Tibial nerve (tissue), 4 donors: ENCODE results near the gene RASSF7. TPM values are rescaled to one million over a fixed set of nuclear protein-coding genes. Genes with fewer than 3 reads are reported as not detected.

Experiments used
- DNase-seq, 2 donors: peaks; one replicate each; pipeline ENCODE4 v3.0.0-alpha.2; 2019; ENCODE audit warnings: low spot score in 2 of 2
- H3K27ac ChIP-seq, 4 donors: fragments of 200-600 bp; sonication (generic) in 3 of 4; one replicate each; pipeline ENCODE4 v1.5.1; 2017 to 2019; ENCODE audit warnings: mild to moderate bottlenecking in 1 of 4
- H3K27me3 ChIP-seq, 2 donors: fragments of 200-600 bp; sonication (generic) in 1 of 2; one replicate each; pipeline versions ENCODE4 v1.5.1 to v1.6.0; 2017 to 2019
- H3K36me3 ChIP-seq, 3 donors: fragments of 200-600 bp; sonication (generic); one replicate each; pipeline ENCODE4 v1.5.1; 2018 to 2019
- H3K4me1 ChIP-seq, 4 donors: fragments of 200-600 bp; sonication (generic) in 3 of 4; one replicate each; pipeline ENCODE4 v1.5.1; 2017 to 2019
- H3K4me3 ChIP-seq, 4 donors: fragments of 200-600 bp; sonication (generic) in 3 of 4; one replicate each; pipeline ENCODE4 v1.5.1; 2017 to 2019; ENCODE audit warnings: mild to moderate bottlenecking in 1 of 4, moderate library complexity in 1 of 4
- H3K9me3 ChIP-seq, 4 donors: fragments of 200-600 bp; sonication (generic) in 3 of 4; one replicate each; pipeline ENCODE4 v1.5.1; 2017 to 2019
- CTCF ChIP-seq, 5 experiments: fragments of 200-600 bp in 3 of 5; fragments of 450-650 bp in 2 of 5; sonication (generic) in 3 of 5; IDR thresholded peaks; one replicate each; pipeline ENCODE4 v1.5.1; 2016 to 2019; ENCODE audit warnings: antibody characterized with exemption in 5 of 5, mild to moderate bottlenecking in 3 of 5, moderate library complexity in 2 of 5
- EP300 ChIP-seq, 2 donors: sonication (generic); formaldehyde crosslinking; IDR thresholded peaks; one replicate each; pipeline ENCODE4 v1.6.1; 2017; ENCODE audit warnings: antibody characterized with exemption in 2 of 2, mild to moderate bottlenecking in 1 of 2
- POLR2A ChIP-seq, 2 donors: fragments of 450-650 bp; IDR thresholded peaks; one replicate each; pipeline ENCODE4 v1.6.1; 2017; ENCODE audit warnings: antibody characterized with exemption in 2 of 2, mild to moderate bottlenecking in 2 of 2, moderate library complexity in 2 of 2
- WGBS, 2 donors: methylation state at CpG; one replicate each; pipeline ENCODE4 v1.1.5; 2018; 5-methylcytosine and 5-hydroxymethylcytosine counted together
- small RNA-seq: library from RNA; depleted of rRNA; stranded (forward); fragments of <200 nt; gene quantifications from one replicate; pipeline ENCODE3, GENCODE V24; 2016
- total RNA-seq, 4 donors: library from RNA; depleted of rRNA; stranded (reverse); fragments of >200 nt; gene quantifications; one replicate each; pipeline ENCODE4 v1.1.0, GENCODE V29; 2016

Gene RASSF7
- total RNA-seq, 4 donors from 2014 or later: 21.0 to 25.6 (median 23.1) TPM

- TF ChIP-seq CTCF (IDR thresholded peaks at IDR 0.05): no peak
- TF ChIP-seq EP300 (IDR thresholded peaks at IDR 0.05): no peak
- TF ChIP-seq POLR2A (IDR thresholded peaks at IDR 0.05): no peak
- H3K4me3 ChIP-seq: no peak overlapping the region
- no peak for DNase-seq
- H3K36me3 ChIP-seq: peaks cover 0 to 74% (median 18%) of the 10 kb centered on the region in 3 donors
- no peaks in the 10 kb centered on the region for H3K27me3 ChIP-seq
- H3K9me3 ChIP-seq: no peaks in the 10 kb centered on the region
- H3K27ac ChIP-seq: peak overlapping the region in 2 of 4 donors; percentile 46 to 96
- H3K4me1 ChIP-seq: peaks cover 0 to 38% (median 17%) of the 10 kb centered on the region in 4 donors
- 94 to 96% methylated on average over 9 to 10 of the region's 10 CpGs for WGBS, 2 donors
Observed at GRCh38 chr11:612961-613300, 52.2 kb downstream of the RASSF7 start.

DNA sequence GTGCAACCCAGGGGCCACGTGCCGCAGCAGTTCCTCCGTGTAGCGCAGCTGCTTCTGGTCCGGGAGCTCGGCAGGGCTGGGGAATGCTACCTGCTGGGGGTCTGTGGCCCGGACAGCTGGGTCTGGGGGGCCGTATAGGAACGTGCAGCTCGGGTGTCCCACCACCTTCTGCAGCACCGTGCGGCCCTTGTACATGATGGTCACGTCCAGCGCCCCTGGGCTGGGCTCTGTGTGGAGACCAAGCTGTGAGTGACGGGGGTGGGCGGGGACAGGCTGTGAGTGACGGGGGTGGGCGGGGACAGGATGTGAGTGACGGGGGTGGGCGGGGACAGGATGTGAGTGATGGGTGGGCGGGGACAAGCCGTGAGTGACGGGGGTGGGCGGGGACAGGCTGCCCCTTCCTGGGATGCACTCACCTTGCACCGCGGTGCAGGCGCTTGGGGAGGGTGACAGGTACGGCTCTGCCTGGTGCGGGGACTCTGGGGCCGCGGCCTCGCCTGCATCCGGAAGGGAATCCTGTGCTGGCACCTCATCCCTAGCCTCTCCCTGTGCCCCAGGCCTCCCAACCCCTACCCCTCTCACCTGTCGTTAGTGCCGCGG, 52.7 kb downstream of the RASSF7 start:
- peaks cover 0 to 73% (median 13%) of the 10 kb centered on the region in 3 donors for H3K36me3 ChIP-seq
- WGBS, 2 donors: 58 to 64% methylated on average over 25 to 32 of the region's 36 CpGs
- H3K4me1 ChIP-seq: peaks cover 0 to 38% (median 17%) of the 10 kb centered on the region in 4 donors
- H3K9me3 ChIP-seq: no peaks in the 10 kb centered on the region
- DNase-seq: peak; percentile 68 to 73
- no peaks in the 10 kb centered on the region for H3K27me3 ChIP-seq
- no peak for TF ChIP-seq CTCF (IDR thresholded peaks at IDR 0.05)
- TF ChIP-seq POLR2A (IDR thresholded peaks at IDR 0.05): no peak
- no peak for TF ChIP-seq EP300 (IDR thresholded peaks at IDR 0.05)
- peak overlapping the region; percentile 34 to 96 (median 92) for H3K27ac ChIP-seq
- no peak overlapping the region for H3K4me3 ChIP-seq

Small RNA genes within 50 kb of the gene (small RNA-seq; reads per million reads assigned to genes)
- gene MIR210: 8.2 reads per million, percentile 88 among the genes with 10 or more reads in this experiment

Other genes with a start within 250 kb of the RASSF7 start
- 100 to 1,000 TPM; 216 to 431 (median 256) TPM for gene IFITM1, start 246.9 kb upstream of the RASSF7 start, total RNA-seq
- gene IFITM3, start 240.1 kb upstream of the RASSF7 start, total RNA-seq: 100 to 1,000 TPM; 258 to 816 (median 325) TPM
- gene B4GALNT4, start 191.5 kb upstream of the RASSF7 start, total RNA-seq: 10 to 100 TPM in 2 of 4 donors, 1 to 10 TPM in 2; 7.1 to 22.2 (median 14.1) TPM
- 10 to 100 TPM in 3 of 4 donors, 1 to 10 TPM in 1; 4.6 to 16.2 (median 13.5) TPM for gene PKP3, start 166.8 kb upstream of the RASSF7 start, total RNA-seq
- gene SIGIRR, start 146.0 kb upstream of the RASSF7 start, total RNA-seq: 10 to 100 TPM; 29.1 to 81.1 (median 69.3) TPM
- under 1 TPM in 3 of 4 donors, not detected in 1; 0.78 to 0.90 (median 0.87) TPM for gene ANO9, start 119.0 kb upstream of the RASSF7 start, total RNA-seq
- 100 to 1,000 TPM in 1 of 4 donors, 10 to 100 TPM in 3; 54.2 to 100 (median 63.9) TPM for gene PTDSS2, start 110.7 kb upstream of the RASSF7 start, total RNA-seq
- gene RNH1, start 53.7 kb upstream of the RASSF7 start, total RNA-seq: 100 to 1,000 TPM; 220 to 303 (median 281) TPM
- 10 to 100 TPM; 64.3 to 71.1 (median 68.1) TPM for gene HRAS, start 25.4 kb upstream of the RASSF7 start, total RNA-seq
- gene LRRC56, start 23.4 kb upstream of the RASSF7 start, total RNA-seq: 1 to 10 TPM in 1 of 4 donors, under 1 TPM in 2, not detected in 1; 0.22 to 1.4 (median 0.60) TPM
- 1 to 10 TPM; 1.3 to 5.9 (median 3.2) TPM for gene LMNTD2, start 232 bp upstream of the RASSF7 start, total RNA-seq
- 10 to 100 TPM; 27.1 to 49.2 (median 34.9) TPM for gene PHRF1, start 15.5 kb downstream of the RASSF7 start, total RNA-seq
- gene IRF7, start 55.0 kb downstream of the RASSF7 start, total RNA-seq: 10 to 100 TPM in 3 of 4 donors, 1 to 10 TPM in 1; 9.0 to 37.7 (median 27.5) TPM
- not detected for gene CDHR5, start 64.0 kb downstream of the RASSF7 start, total RNA-seq
- gene SCT, start 66.2 kb downstream of the RASSF7 start, total RNA-seq: not detected
- 1 to 10 TPM in 1 of 4 donors, under 1 TPM in 2, not detected in 1; 0.84 to 2.5 (median 0.90) TPM for gene DRD4, start 76.3 kb downstream of the RASSF7 start, total RNA-seq
- gene DEAF1, start 134.3 kb downstream of the RASSF7 start, total RNA-seq: 10 to 100 TPM; 31.6 to 54.3 (median 41.2) TPM
- 10 to 100 TPM; 15.3 to 43.9 (median 38.1) TPM for gene TMEM80, start 134.8 kb downstream of the RASSF7 start, total RNA-seq
- gene EPS8L2, start 145.3 kb downstream of the RASSF7 start, total RNA-seq: 10 to 100 TPM; 29.1 to 48.0 (median 32.7) TPM
- gene TALDO1, start 186.5 kb downstream of the RASSF7 start, total RNA-seq: 100 to 1,000 TPM; 203 to 323 (median 241) TPM
- gene GATD1, start 216.5 kb downstream of the RASSF7 start, total RNA-seq: 10 to 100 TPM; 22.1 to 41.4 (median 27.3) TPM
- not detected for gene CEND1, start 229.1 kb downstream of the RASSF7 start, total RNA-seq
- 10 to 100 TPM in 2 of 4 donors, 1 to 10 TPM in 2; 8.0 to 17.5 (median 10.0) TPM for gene SLC25A22, start 237.3 kb downstream of the RASSF7 start, total RNA-seq
- gene PIDD1, start 244.3 kb downstream of the RASSF7 start, total RNA-seq: 10 to 100 TPM; 32.2 to 67.5 (median 35.9) TPM
- 100 to 1,000 TPM; 404 to 765 (median 584) TPM for gene RPLP2, start 249.0 kb downstream of the RASSF7 start, total RNA-seq